ENCODE data around the gene ANGPTL7.
"Not testable (repeated sequence)": the region's sequence is repeated elsewhere in the genome, so short reads cannot be mapped to it uniquely, and the experiment has no call there.

DNA sequence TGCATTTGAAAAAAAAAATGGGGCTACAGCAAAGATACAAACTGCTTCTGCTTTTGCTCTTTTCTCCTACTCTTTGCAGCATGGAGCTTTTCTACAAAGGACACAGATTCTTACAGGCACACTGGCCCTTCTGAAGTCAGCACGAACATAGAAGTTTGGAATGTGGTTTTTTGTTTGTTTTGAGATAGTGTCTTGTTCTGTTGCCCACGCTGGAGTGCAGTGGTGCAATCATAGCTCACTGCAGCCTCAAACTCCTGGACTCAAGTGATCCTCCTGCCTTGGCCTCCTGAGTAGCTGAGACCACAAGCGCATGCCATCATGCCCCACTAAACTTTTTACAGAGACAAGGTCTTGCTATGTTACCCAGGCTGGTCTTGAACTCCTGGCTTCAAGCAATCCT is 9.4 kb upstream of the ANGPTL7 start:
- not testable (repeated sequence) for TF ChIP-seq CTCF (conservative IDR thresholded peaks at IDR 0.05 in 1 of 2, IDR thresholded peaks at IDR 0.05 in 1 of 2; ENCODE audit: low read depth in 1 of 2, low read length in 2 of 2); EZH2 (IDR thresholded peaks at IDR 0.05; ENCODE audit: low read length, missing control alignments)

Data from fibroblast of lung (primary cell).